HG03521 (cell line): ENCODE data around the gene B3GALNT1.
"Not testable (repeated sequence)": the region's sequence is repeated elsewhere in the genome, so short reads cannot be mapped to it uniquely, and the experiment has no call there.

Experiments
- ATAC-seq: cut with Tn5 transposase; IDR thresholded peaks from one replicate; pipeline ENCODE4 v1.9.1; 2021; ENCODE audit warnings: mild to moderate bottlenecking, moderate library complexity; ENCODE audit not compliant: unreplicated experiment

B3GALNT1 gene

GRCh38 chr3:161081633-161082032 is 23.5 kb downstream of the B3GALNT1 start:
- peak; percentile 50 for ATAC-seq

GRCh38 chr3:161073181-161073580 is 32.0 kb downstream of the B3GALNT1 start:
- ATAC-seq, result no peak

GRCh38 chr3:161072751-161073150 is 32.4 kb downstream of the B3GALNT1 start:
- no peak for ATAC-seq

GRCh38 chr3:161072211-161072621 is 32.9 kb downstream of the B3GALNT1 start:
- ATAC-seq, result no peak

- ATAC-seq, result no peak
Measured at GRCh38 chr3:161070980-161071663, 34.0 kb downstream of the B3GALNT1 start.

GRCh38 chr3:161070252-161070930 is 34.8 kb downstream of the B3GALNT1 start:
- ATAC-seq, result no peak

- ATAC-seq, result peak; percentile 94
Measured at GRCh38 chr3:161069511-161070251, 35.5 kb downstream of the B3GALNT1 start.

- no peak for ATAC-seq
Measured at GRCh38 chr3:161067335-161067734, 37.8 kb downstream of the B3GALNT1 start.

- no peak for ATAC-seq
Measured at GRCh38 chr3:161066930-161067329, 38.2 kb downstream of the B3GALNT1 start.

GRCh38 chr3:161064413-161064812 is 40.7 kb downstream of the B3GALNT1 start:
- ATAC-seq, result no peak

- ATAC-seq, result no peak
Measured at GRCh38 chr3:161054860-161055604, 50.1 kb downstream of the B3GALNT1 start.

GRCh38 chr3:161051856-161052255 is 53.3 kb downstream of the B3GALNT1 start:
- ATAC-seq, result no peak

- no peak for ATAC-seq
Measured at GRCh38 chr3:161050935-161051334, 54.2 kb downstream of the B3GALNT1 start.

- ATAC-seq, result no peak
Measured at GRCh38 chr3:161049683-161050248, 55.4 kb downstream of the B3GALNT1 start.

GRCh38 chr3:161043336-161044035 is 61.7 kb downstream of the B3GALNT1 start:
- no peak for ATAC-seq

- no peak for ATAC-seq
Measured at GRCh38 chr3:161042023-161042501, 63.1 kb downstream of the B3GALNT1 start.

- no peak for ATAC-seq
Measured at GRCh38 chr3:161038725-161039124, 66.4 kb downstream of the B3GALNT1 start.

GRCh38 chr3:161035711-161036110 is 69.4 kb downstream of the B3GALNT1 start:
- no peak for ATAC-seq

GRCh38 chr3:161034913-161035550 is 70.1 kb downstream of the B3GALNT1 start:
- ATAC-seq, result not testable (repeated sequence)
